SK-N-SH (cell line): ENCODE data around the gene RASA3.

Experiments used
- CTCF ChIP-seq: fragments of 200-600 bp; sonication (generic); IDR thresholded peaks from 2 replicates; pipeline ENCODE4 v1.6.1; 2017; ENCODE audit warnings: antibody characterized with exemption, mild to moderate bottlenecking, moderate library complexity
- EP300 ChIP-seq, 2 experiments: IDR thresholded peaks; 2 replicates each; pipeline versions ENCODE4 v1.4.0 to v1.6.1; 2012; ENCODE audit warnings: borderline replicate concordance in 1 of 2, low read depth in 1 of 2, low read length in 1 of 2
- FOSL2 ChIP-seq: IDR thresholded peaks from 2 replicates; pipeline ENCODE4 v1.4.0; 2012; ENCODE audit warnings: low read depth, mild to moderate bottlenecking, moderate library complexity, borderline replicate concordance
- RCOR1 ChIP-seq: fragments of 150-350 bp; IDR thresholded peaks from 2 replicates; pipeline ENCODE4 v1.6.1; 2017; ENCODE audit warnings: antibody characterized with exemption, low read length
- RXRA ChIP-seq: IDR thresholded peaks from 2 replicates; pipeline ENCODE4 v1.4.0; 2012; ENCODE audit warnings: low read depth, mild to moderate bottlenecking, borderline replicate concordance
- USF1 ChIP-seq: IDR thresholded peaks from 2 replicates; pipeline ENCODE4 v1.4.0; 2012; ENCODE audit warnings: low read depth, borderline replicate concordance
- TF ChIP-seq, protein P1 (sequence below): IDR thresholded peaks from 2 replicates; pipeline ENCODE4 v1.6.1; 2012; ENCODE audit warnings: mild to moderate bottlenecking, low read depth, low read length, moderate library complexity

- TF ChIP-seq, protein P1, sequence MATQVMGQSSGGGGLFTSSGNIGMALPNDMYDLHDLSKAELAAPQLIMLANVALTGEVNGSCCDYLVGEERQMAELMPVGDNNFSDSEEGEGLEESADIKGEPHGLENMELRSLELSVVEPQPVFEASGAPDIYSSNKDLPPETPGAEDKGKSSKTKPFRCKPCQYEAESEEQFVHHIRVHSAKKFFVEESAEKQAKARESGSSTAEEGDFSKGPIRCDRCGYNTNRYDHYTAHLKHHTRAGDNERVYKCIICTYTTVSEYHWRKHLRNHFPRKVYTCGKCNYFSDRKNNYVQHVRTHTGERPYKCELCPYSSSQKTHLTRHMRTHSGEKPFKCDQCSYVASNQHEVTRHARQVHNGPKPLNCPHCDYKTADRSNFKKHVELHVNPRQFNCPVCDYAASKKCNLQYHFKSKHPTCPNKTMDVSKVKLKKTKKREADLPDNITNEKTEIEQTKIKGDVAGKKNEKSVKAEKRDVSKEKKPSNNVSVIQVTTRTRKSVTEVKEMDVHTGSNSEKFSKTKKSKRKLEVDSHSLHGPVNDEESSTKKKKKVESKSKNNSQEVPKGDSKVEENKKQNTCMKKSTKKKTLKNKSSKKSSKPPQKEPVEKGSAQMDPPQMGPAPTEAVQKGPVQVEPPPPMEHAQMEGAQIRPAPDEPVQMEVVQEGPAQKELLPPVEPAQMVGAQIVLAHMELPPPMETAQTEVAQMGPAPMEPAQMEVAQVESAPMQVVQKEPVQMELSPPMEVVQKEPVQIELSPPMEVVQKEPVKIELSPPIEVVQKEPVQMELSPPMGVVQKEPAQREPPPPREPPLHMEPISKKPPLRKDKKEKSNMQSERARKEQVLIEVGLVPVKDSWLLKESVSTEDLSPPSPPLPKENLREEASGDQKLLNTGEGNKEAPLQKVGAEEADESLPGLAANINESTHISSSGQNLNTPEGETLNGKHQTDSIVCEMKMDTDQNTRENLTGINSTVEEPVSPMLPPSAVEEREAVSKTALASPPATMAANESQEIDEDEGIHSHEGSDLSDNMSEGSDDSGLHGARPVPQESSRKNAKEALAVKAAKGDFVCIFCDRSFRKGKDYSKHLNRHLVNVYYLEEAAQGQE: no peak
- TF ChIP-seq RCOR1: no peak
- no peak for TF ChIP-seq RXRA
- no peak for TF ChIP-seq CTCF
- no peak for TF ChIP-seq EP300 (IDR thresholded peaks at IDR 0.05; ENCODE audit: borderline replicate concordance in 1 of 2, low read depth in 1 of 2, low read length in 1 of 2)
- no peak for TF ChIP-seq USF1
- TF ChIP-seq FOSL2: no peak
Measured at GRCh38 chr13:113935001-113935844, 197.2 kb downstream of the RASA3 start.
